ENCODE measurements around the gene UMPS. TPM values are rescaled to one million over a fixed set of nuclear protein-coding genes. Genes with fewer than 3 reads are reported as not detected.

The UMPS gene
- total and polyA plus RNA-seq, 2 experiments from 2014 or later, result 21.3 to 127 TPM

DNA sequence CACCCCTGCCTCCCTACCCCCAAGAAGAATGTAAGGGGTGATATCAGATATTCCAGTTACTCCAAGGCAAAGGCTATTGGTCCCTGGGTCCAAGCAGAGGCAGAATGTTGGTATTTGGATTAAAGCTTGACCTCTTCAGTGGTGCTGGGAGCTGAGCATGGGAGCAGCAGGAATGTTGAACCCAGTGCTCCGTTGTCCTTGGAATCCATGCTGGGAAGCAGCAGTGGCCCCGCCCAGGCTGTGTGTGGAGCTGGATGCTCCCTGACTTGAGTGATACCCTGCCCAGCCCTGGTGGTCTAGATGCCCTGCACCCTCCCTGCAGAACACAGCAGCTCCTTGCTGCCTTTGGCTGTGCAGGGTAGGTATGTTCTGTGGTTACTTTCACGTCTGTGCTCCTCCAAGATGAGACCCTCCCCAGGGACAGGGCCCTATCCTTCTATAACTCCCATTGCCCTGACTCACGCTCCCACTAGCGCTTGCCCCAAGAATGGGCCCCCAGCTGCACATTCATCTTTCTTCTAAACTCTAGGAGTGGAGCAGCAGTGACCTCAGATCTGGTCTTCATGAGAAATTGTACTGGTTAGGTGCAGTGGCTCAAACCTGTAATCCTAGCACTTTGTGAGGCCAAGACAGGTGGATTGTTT, 35.1 kb downstream of the UMPS start:
- H3K27me3 ChIP-seq, result no peaks in the 10 kb centered on the region
- no peak overlapping the region for H3K4me3 ChIP-seq
- H3K27ac ChIP-seq, result no peak overlapping the region
- no peak for DNase-seq (ENCODE audit: low read depth in 1 of 2, low spot score in 1 of 2)
- TF ChIP-seq, protein P1, sequence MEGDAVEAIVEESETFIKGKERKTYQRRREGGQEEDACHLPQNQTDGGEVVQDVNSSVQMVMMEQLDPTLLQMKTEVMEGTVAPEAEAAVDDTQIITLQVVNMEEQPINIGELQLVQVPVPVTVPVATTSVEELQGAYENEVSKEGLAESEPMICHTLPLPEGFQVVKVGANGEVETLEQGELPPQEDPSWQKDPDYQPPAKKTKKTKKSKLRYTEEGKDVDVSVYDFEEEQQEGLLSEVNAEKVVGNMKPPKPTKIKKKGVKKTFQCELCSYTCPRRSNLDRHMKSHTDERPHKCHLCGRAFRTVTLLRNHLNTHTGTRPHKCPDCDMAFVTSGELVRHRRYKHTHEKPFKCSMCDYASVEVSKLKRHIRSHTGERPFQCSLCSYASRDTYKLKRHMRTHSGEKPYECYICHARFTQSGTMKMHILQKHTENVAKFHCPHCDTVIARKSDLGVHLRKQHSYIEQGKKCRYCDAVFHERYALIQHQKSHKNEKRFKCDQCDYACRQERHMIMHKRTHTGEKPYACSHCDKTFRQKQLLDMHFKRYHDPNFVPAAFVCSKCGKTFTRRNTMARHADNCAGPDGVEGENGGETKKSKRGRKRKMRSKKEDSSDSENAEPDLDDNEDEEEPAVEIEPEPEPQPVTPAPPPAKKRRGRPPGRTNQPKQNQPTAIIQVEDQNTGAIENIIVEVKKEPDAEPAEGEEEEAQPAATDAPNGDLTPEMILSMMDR (IDR thresholded peaks at IDR 0.05; ENCODE audit: low read depth, low read length), result no peak
- H3K4me1 ChIP-seq (ENCODE audit: low read depth), result peaks cover 14% of the 10 kb centered on the region
- H3K9me3 ChIP-seq (ENCODE audit: low read depth), result no peaks in the 10 kb centered on the region
- no peaks in the 10 kb centered on the region for H3K36me3 ChIP-seq

DNA sequence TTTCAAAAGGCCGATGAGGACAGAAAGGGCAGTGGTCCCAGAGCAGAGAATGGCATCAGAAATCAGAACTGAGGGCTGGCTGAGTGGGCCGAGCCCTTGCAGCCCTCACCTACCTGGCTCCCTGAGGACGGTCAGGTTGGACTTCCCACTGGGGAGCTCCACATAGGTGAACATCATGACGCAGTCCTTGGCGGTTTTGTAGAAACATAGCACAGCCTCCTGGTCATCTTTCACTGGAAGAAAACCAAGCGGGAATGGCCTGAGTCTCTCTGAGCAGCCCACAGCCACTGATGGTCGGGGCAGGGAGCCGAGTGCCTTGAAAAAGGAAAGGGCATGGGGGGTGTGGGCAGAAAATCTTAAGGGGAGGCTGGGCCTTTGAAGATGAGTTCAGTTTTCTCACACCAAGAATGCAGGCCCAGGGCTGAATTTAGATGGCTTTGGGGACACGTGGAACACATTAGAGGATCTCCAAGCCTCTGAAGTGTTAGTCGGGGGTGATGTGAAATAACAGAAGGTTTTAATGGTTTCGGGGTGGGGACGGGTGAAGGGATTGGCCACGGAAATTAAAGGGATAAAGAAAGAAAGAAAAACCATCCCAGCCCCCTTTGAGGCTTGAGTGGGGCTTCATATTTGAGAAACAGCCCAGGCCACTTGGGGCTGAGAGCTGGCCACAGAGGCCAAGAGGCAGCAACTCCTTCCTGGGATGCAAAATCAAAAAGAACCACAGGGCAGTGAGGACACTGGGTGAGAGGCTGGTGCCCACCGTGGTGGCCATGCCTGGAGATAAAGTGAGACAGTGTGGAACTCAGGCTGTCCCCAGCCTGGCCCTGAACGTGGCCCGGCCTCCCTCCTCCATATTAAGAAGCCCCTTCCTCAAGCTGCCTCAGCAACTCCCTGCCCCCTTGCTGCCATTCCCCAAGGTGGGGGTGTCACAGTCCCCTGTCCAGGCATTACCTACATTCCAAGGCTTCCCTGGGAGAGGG, 36.2 kb downstream of the UMPS start:
- Histone ChIP-seq H3K36me3 (no peaks in the 10 kb centered on the region), H3K4me1 (ENCODE audit: low read depth) (peaks cover 23% of the 10 kb centered on the region), H3K27ac (no peak overlapping the region), H3K9me3 (ENCODE audit: low read depth) (no peaks in the 10 kb centered on the region), H3K27me3 (no peaks in the 10 kb centered on the region), H3K4me3 (no peak overlapping the region)
- DNase-seq (ENCODE audit: low read depth in 1 of 2, low spot score in 1 of 2), result no peak
- TF ChIP-seq, protein P1 (IDR thresholded peaks at IDR 0.05; ENCODE audit: low read depth, low read length), result no peak

DNA sequence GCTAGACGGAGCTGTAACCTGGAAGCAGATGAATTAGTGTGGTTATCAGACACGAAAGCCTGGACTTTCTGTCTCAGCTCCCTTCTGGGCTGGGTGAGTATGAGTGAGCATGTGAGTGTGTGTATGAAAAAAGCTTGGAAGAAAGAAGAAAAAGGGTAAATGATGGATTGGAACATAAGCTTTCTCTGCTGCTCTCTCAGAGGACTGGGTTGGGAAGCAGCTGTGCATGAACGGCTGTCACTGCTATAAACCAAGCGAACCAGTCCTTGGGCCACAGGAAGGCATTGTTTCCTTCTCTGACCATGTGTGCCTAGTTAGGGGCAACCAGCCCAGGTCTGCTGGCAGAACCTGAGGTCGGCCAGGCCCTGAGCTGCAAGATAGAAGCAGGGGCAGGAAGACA, 37.0 kb downstream of the UMPS start:
- H3K36me3 ChIP-seq, result no peaks in the 10 kb centered on the region
- TF ChIP-seq, protein P1 (IDR thresholded peaks at IDR 0.05; ENCODE audit: low read depth, low read length), result no peak
- no peak for DNase-seq (ENCODE audit: low read depth in 1 of 2, low spot score in 1 of 2)
- no peak overlapping the region for H3K27ac ChIP-seq
- no peaks in the 10 kb centered on the region for H3K27me3 ChIP-seq
- no peak overlapping the region for H3K4me3 ChIP-seq
- H3K4me1 ChIP-seq (ENCODE audit: low read depth), result peaks cover 29% of the 10 kb centered on the region
- no peaks in the 10 kb centered on the region for H3K9me3 ChIP-seq (ENCODE audit: low read depth)

DNA sequence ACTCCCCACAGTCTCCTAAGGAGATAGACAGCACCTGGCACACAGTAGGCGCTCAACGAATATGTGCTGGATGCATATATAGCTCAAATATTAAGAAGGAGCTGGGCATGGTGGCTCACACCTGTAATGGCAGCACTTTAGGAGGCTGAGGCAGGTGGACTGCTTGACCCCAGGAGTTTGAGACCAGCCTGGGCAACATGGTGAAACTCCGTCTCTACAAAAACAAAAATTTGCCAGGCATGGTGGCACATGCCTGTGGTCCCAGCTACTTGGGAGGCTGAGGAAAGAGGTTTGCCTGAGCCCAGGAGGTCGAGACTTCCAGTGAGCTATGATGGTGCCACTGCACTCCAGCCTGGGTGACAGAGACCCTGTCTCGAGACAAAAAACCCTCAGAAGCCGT, 37.4 kb downstream of the UMPS start:
- TF ChIP-seq, protein P1 (IDR thresholded peaks at IDR 0.05; ENCODE audit: low read depth, low read length), result no peak
- Histone ChIP-seq H3K9me3 (ENCODE audit: low read depth) (no peaks in the 10 kb centered on the region), H3K36me3 (no peaks in the 10 kb centered on the region), H3K27me3 (no peaks in the 10 kb centered on the region), H3K4me1 (ENCODE audit: low read depth) (peaks cover 29% of the 10 kb centered on the region), H3K4me3 (no peak overlapping the region), H3K27ac (no peak overlapping the region)
- no peak for DNase-seq (ENCODE audit: low read depth in 1 of 2, low spot score in 1 of 2)

DNA sequence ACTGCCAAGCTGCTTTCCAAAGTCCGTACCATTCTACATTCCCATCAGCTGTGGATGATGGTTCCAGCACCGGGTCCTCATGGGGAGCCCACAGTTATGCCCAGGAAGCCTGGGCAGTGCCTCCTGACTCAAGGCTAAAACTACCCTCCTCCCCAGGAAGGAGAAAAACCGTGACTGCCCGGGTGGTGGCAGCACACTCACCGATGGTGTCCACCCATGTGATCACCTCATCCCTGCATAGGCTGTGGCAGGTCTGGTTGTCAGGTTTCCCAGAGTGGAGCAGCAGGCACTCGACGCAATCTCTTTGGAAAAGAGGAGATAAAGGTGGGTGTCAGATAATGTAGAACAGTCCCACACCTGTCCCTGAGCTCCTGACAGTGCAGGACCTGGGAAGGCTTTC, 38.6 kb downstream of the UMPS start:
- peak in 1 of 2 donors; percentile 68 for DNase-seq (ENCODE audit: low read depth in 1 of 2, low spot score in 1 of 2)

More for the DNA sequence above, 38.6 kb downstream of the UMPS start:
- Histone ChIP-seq H3K4me3 (no peak overlapping the region), H3K36me3 (no peaks in the 10 kb centered on the region), H3K27ac (no peak overlapping the region), H3K9me3 (ENCODE audit: low read depth) (no peaks in the 10 kb centered on the region), H3K27me3 (no peaks in the 10 kb centered on the region), H3K4me1 (ENCODE audit: low read depth) (peaks cover 28% of the 10 kb centered on the region)
- TF ChIP-seq, protein P1 (IDR thresholded peaks at IDR 0.05; ENCODE audit: low read depth, low read length), result peak; percentile 33
